Measurements from ENCODE around the gene PTPRE.

Gene PTPRE

GRCh38 chr10:127906548-127907377, at the start of gene PTPRE:
PTPRE (plus strand) TSS chr10:127907103; CDS start chr10:128040882, 133,779 bp downstream.
- DNase-seq = peak; percentile 23

- no peak for DNase-seq
Observed at GRCh38 chr10:127860592-127860991, 46.3 kb upstream of the PTPRE start.

GRCh38 chr10:127863231-127863825, 43.6 kb upstream of the PTPRE start:
- DNase-seq = no peak

- DNase-seq = no peak
Observed at GRCh38 chr10:127866276-127867013, 40.5 kb upstream of the PTPRE start.

GRCh38 chr10:127867805-127868204, 39.1 kb upstream of the PTPRE start:
- no peak for DNase-seq

GRCh38 chr10:127869329-127869728, 37.6 kb upstream of the PTPRE start:
- no peak for DNase-seq

GRCh38 chr10:127871631-127872010, 35.3 kb upstream of the PTPRE start:
- no peak for DNase-seq

GRCh38 chr10:127872011-127872761, 34.7 kb upstream of the PTPRE start:
- no peak for DNase-seq

- DNase-seq = no peak
Observed at GRCh38 chr10:127872871-127873600, 33.9 kb upstream of the PTPRE start.

GRCh38 chr10:127873901-127874470, 32.9 kb upstream of the PTPRE start:
- DNase-seq = no peak

- no peak for DNase-seq
Observed at GRCh38 chr10:127874671-127875448, 32.0 kb upstream of the PTPRE start.

GRCh38 chr10:127875449-127875765, 31.5 kb upstream of the PTPRE start:
- no peak for DNase-seq

- no peak for DNase-seq
Observed at GRCh38 chr10:127875916-127876315, 31.0 kb upstream of the PTPRE start.

- no peak for DNase-seq
Observed at GRCh38 chr10:127877116-127877515, 29.8 kb upstream of the PTPRE start.

GRCh38 chr10:127877699-127878098, 29.2 kb upstream of the PTPRE start:
- no peak for DNase-seq

- no peak for DNase-seq
Observed at GRCh38 chr10:127878475-127879055, 28.3 kb upstream of the PTPRE start.

GRCh38 chr10:127880557-127880956, 26.3 kb upstream of the PTPRE start:
- DNase-seq = no peak

GRCh38 chr10:127881262-127881661, 25.6 kb upstream of the PTPRE start:
- DNase-seq = no peak

- no peak for DNase-seq
Observed at GRCh38 chr10:127882391-127882790, 24.5 kb upstream of the PTPRE start.

GRCh38 chr10:127882801-127883459, 24.0 kb upstream of the PTPRE start:
- no peak for DNase-seq

All from NCI-H69 (cell line).